Neural crest cell (in vitro differentiated cells): Measurements from ENCODE around the gene NAV2. TPM values are rescaled to one million over a fixed set of nuclear protein-coding genes. Genes with fewer than 3 reads are reported as not detected.

ENCODE experiments used
- DNase-seq: peaks from one replicate; pipeline ENCODE4 v3.0.0; 2021; ENCODE audit warnings: low read depth, mixed read lengths, low spot score
- H3K27ac Mint-ChIP-seq: one replicate; pipeline ENCODE4 v1.8.0; 2021; ENCODE audit warnings: mild to moderate bottlenecking, mixed read lengths; ENCODE audit not compliant: unreplicated experiment
- H3K27me3 Mint-ChIP-seq: 2 replicates; pipeline ENCODE4 v1.8.0; 2021; ENCODE audit warnings: low read depth, mild to moderate bottlenecking, mixed read lengths
- H3K36me3 Mint-ChIP-seq: 2 replicates; pipeline ENCODE4 v1.8.0; 2021; ENCODE audit warnings: low read depth, mild to moderate bottlenecking, mixed read lengths
- H3K4me1 Mint-ChIP-seq: 2 replicates; pipeline ENCODE4 v1.8.0; 2021; ENCODE audit warnings: mixed read lengths
- H3K4me3 Mint-ChIP-seq: one replicate; pipeline ENCODE4 v1.8.0; 2021; ENCODE audit warnings: mild to moderate bottlenecking, mixed read lengths
- H3K9me3 Mint-ChIP-seq: 2 replicates; pipeline ENCODE4 v1.8.0; 2021; ENCODE audit warnings: mixed read lengths
- total RNA-seq: library from RNA; stranded (reverse); gene quantifications from 2 replicates; pipeline ENCODE4 v1.2.1, GENCODE V29; 2021
- TF ChIP-seq, protein P1 (sequence below): fragments of 200-600 bp; sonication (generic); conservative IDR thresholded peaks from 2 replicates; pipeline ENCODE4 v1.5.0; 2021; ENCODE audit warnings: antibody characterized with exemption, mild to moderate bottlenecking

The NAV2 gene
- total RNA-seq, 1 donor from 2014 or later, result 14.1 TPM

DNA sequence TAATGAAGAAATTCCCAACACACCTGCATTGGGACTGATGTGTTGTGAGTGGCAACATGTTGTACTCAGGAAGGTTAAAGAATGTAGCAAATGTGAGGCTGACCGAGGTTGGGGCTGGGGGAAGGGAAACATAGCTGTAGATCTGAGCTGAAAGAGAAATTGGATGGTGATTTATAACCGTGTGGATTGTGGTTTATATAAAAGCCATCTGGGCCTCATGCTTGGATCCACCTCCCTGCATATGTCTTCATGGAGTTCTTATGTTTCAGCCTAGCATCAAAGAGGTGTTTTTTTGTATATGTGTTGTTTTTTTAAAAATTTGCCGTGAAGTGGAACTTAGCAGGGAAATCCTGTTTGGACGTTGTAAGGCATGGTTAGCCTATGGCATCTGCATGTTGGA lies 141.3 kb downstream of the NAV2 start:
- Mint-ChIP-seq H3K4me3 (no peak overlapping the region), H3K27me3 (no peaks in the 10 kb centered on the region), H3K9me3 (peaks cover 5% of the 10 kb centered on the region), H3K4me1 (peaks cover 26% of the 10 kb centered on the region), H3K27ac (peak overlapping the region; percentile 27), H3K36me3 (peaks cover 5% of the 10 kb centered on the region)
- TF ChIP-seq, protein P1, sequence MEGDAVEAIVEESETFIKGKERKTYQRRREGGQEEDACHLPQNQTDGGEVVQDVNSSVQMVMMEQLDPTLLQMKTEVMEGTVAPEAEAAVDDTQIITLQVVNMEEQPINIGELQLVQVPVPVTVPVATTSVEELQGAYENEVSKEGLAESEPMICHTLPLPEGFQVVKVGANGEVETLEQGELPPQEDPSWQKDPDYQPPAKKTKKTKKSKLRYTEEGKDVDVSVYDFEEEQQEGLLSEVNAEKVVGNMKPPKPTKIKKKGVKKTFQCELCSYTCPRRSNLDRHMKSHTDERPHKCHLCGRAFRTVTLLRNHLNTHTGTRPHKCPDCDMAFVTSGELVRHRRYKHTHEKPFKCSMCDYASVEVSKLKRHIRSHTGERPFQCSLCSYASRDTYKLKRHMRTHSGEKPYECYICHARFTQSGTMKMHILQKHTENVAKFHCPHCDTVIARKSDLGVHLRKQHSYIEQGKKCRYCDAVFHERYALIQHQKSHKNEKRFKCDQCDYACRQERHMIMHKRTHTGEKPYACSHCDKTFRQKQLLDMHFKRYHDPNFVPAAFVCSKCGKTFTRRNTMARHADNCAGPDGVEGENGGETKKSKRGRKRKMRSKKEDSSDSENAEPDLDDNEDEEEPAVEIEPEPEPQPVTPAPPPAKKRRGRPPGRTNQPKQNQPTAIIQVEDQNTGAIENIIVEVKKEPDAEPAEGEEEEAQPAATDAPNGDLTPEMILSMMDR, result no peak
- no peak for DNase-seq

DNA sequence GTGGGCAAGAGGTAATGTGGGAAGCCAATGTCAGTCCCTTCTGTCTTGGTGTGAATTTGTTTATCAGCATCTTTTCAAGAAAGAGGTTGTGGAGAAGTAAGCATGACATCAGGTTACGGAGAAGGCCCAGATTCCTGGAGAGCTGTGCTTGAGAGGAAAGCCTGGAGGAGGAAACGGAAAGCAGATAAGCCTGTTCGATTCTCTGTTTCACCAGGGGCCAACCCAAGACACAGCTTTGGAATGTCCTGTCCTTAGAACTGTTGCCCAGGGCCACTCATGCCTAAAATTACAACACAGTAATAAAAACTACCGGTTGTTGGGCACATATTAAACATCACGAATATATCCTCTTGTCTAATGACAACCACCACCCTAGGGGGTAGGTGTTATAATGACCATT lies 148.5 kb downstream of the NAV2 start:
- Mint-ChIP-seq H3K4me1 (peaks cover 33% of the 10 kb centered on the region), H3K27ac (no peak overlapping the region), H3K36me3 (peaks cover 9% of the 10 kb centered on the region), H3K27me3 (no peaks in the 10 kb centered on the region), H3K9me3 (peaks cover 10% of the 10 kb centered on the region), H3K4me3 (no peak overlapping the region)
- DNase-seq, result no peak
- TF ChIP-seq, protein P1, result no peak

GRCh38 chr11:19862091-19862490 lies 149.5 kb downstream of the NAV2 start:
- peaks cover 10% of the 10 kb centered on the region for H3K9me3 Mint-ChIP-seq
- TF ChIP-seq, protein P1, result no peak
- H3K27me3 Mint-ChIP-seq, result no peaks in the 10 kb centered on the region
- H3K36me3 Mint-ChIP-seq, result peaks cover 9% of the 10 kb centered on the region
- peaks cover 33% of the 10 kb centered on the region for H3K4me1 Mint-ChIP-seq
- no peak for DNase-seq
- H3K27ac Mint-ChIP-seq, result no peak overlapping the region
- H3K4me3 Mint-ChIP-seq, result no peak overlapping the region

GRCh38 chr11:19864141-19865140 lies 151.8 kb downstream of the NAV2 start:
- Mint-ChIP-seq H3K4me1 (peaks cover 38% of the 10 kb centered on the region), H3K4me3 (no peak overlapping the region)

GRCh38 chr11:19866037-19866436 lies 153.4 kb downstream of the NAV2 start:
- no peak overlapping the region for H3K27ac Mint-ChIP-seq
- DNase-seq, result no peak
- peaks cover 38% of the 10 kb centered on the region for H3K4me1 Mint-ChIP-seq
- TF ChIP-seq, protein P1, result no peak
- H3K4me3 Mint-ChIP-seq, result no peak overlapping the region
- H3K36me3 Mint-ChIP-seq, result peaks cover 3% of the 10 kb centered on the region
- peaks cover 5% of the 10 kb centered on the region for H3K9me3 Mint-ChIP-seq
- H3K27me3 Mint-ChIP-seq, result no peaks in the 10 kb centered on the region

More at GRCh38 chr11:19864141-19865140, 151.8 kb downstream of the NAV2 start:
- no peak for DNase-seq
- peaks cover 5% of the 10 kb centered on the region for H3K9me3 Mint-ChIP-seq
- no peaks in the 10 kb centered on the region for H3K27me3 Mint-ChIP-seq
- peaks cover 5% of the 10 kb centered on the region for H3K36me3 Mint-ChIP-seq
- peak overlapping the region; percentile 23 for H3K27ac Mint-ChIP-seq
- TF ChIP-seq, protein P1, result no peak
